NCI-H128 (cell line): Measurements from ENCODE around the gene BBS12.

Experiments
- DNase-seq: peaks from one replicate; lab custom pipeline; 2025; ENCODE audit not compliant: unreplicated experiment; lab: John Stamatoyannopoulos, UW

The BBS12 gene

DNA sequence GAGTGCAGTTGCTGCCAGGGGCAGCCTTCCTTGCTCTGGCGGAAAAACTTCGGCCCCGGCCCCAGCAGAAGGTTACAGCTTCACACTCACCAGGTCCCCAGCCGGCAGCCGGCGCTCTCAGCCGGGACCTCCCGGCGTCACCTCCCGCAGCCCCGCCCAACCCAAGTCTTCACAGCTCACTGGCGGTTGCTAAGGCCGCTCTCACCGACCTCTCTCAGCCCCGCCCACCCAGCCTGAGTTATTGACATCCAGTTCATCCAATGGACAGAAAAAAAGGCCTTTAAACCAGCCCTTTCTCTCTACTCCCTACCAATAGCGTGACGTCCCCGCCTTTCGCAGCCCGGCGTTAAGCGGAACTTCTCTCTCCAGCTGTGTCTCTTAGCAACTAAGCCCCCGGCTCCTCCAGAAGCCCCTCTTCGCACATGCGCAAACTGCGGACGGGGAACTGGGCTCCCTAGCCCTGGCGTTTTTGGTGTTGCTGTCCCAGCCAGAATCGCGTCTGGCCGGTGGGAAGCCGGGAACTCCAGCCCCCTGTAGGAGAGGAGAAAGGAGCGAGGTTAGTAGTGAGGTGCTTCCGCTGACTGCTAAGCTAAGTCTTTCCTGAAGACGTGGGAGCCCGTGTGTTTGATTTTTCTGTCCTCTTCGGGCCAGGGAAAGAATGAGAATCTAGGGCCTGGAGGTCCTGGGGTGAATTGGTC, at the start of gene BBS12:
Gene BBS12, plus strand, starts transcription at position 376 of the 698 bp plus-strand sequence. CDS start 9,189 bp downstream, outside the sequence.
- DNase-seq = peak; percentile 92

DNA sequence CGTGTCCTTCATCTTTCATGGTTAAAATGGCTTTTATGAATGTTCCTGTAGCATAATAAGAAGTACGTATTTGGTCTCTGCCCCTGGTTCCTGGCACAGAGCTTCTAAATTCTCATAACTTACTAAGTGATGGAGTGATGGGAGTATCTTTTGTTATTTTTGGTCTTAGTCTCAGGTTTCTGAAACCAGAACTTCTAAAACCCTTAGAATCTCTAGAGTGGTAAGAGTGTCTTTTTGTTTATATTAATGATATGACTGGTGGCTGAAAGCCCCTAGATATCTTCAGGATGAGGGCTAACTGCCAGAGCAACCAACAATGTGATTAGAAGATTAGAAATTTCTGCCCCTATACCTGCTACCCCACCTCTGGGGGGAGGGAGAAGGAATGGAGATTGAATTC, 45.8 kb upstream of the BBS12 start:
- DNase-seq = no peak

DNA sequence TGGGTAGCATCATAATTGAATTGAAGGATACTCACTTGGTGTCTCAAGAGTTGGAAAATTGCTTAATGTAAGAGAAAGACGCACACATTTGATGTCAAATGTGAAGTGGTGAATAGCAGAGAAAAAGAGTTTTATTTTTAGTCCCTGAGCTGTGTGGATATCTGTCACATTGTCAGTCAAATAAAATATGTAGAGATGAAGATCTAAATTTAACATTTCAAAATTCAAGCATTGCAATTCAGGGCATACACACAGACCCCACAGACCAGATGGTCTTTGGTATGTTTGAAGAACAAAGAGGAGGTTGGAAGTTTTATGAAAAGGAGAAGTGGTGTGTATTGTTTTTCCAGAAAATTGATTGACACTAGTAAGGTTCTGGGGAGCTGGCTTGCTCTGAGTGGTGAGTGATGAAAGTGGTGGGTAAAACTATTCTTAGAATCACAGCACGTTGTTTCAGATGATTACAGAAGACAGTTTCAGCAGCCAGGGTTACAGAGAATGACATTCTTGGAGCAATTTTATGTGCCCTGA, 44.9 kb upstream of the BBS12 start:
- no peak for DNase-seq

DNA sequence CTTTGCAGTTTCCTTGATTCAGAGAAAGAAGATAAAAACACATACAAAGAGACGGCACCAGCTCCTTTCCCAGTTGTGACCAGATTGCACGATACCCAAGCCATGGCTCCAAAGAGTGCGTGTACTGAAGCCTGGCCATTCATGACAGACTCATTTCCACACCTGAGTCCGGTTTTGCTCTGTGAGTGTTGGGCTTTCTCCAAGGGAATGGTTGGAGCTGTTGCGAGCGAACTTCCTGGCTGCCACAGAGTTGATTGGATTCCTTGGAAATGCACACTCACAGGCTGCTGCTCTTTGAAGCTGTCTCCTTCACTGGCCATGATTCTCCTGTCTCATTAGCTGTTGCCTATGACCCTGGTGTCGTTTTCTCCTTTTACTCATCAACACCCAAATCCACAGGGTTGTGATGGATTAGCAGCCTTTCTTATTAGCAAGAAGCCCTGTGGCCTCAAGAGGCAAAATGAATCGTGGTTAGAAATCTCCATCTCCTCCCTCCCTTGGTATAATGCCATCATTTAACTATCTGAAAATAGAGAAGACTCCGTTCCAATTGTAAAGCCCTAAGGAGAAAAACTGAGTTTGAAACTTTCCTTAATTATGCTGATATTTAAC, 43.9 kb upstream of the BBS12 start:
- DNase-seq = no peak

DNA sequence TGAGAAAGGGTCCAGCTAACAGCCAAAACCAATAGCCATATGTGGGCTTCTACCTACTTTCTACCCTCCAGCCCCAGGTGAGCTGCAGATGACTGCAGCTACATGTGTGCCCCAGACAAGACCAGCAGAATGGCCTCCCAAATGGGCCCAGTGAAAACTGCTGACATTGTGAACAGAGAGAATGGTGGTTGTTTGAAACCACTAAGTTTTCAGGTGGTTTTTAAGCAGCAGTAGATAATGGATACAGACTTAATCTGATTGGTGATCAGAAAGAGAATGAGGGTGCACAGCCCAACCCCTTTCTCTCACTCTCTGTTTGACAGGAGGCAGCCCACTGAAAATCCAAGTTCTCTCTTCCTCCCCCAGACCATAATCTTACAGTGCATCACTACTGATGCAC, 42.5 kb upstream of the BBS12 start:
- DNase-seq = no peak

DNA sequence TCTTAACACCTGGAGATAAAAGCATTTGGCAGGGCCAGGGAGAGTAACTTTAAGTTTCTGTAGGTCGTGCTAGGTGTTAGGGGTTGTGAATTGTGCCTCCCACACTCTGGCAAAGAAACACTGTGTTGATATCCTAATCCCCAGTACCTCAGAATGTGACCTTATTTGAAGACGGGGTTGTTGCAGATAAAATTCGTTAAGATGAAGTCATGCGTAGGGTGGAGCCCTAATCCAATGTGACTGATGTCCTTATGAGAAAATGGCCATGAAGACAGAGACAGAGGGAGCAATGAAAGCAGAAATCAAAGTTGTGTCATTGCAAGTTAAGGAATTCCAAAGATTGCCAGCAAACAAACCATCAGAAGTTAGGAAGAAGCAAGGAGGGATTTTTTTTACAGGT, 40.5 kb upstream of the BBS12 start:
- DNase-seq = no peak

DNA sequence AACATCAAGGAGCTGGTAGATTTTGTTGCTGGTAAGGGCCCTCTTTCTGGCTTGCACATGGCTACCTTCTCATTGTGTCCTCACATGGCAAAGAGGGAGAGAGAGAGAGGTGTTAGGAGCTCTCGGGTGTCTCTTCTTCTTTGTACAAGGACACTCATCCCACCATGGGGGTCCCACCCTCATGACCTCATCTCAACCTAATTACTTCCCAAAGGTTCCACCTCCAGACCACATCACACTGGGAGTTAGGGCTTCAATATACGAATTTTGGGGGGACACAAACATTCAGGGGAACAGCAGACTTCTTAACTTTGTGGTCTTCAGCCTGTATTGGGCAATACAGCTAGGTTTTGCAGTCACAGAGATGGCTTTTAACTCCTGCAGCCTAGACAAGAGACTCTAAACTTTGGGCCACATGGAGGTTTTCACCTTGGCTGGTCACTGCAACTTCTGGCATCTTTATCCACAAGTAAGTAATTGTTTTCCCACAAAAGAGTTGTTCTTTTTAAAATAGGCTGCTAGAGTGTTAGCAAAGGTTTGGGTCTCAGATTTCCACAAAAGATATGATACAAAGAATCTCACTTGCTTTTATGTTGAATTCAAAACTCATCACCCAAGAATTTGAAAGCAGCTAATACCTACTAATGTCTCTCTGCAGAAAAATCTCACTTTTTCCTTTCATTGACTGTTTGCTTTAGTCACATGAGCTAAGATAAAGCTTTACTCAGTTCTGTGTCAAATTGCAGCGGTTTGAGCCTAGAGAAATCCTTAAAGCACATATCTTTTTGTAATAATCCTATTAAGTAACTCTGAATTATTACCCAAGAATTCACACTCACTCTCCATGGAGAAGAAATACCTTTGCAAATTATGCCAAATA, 39.6 kb upstream of the BBS12 start:
- no peak for DNase-seq

DNA sequence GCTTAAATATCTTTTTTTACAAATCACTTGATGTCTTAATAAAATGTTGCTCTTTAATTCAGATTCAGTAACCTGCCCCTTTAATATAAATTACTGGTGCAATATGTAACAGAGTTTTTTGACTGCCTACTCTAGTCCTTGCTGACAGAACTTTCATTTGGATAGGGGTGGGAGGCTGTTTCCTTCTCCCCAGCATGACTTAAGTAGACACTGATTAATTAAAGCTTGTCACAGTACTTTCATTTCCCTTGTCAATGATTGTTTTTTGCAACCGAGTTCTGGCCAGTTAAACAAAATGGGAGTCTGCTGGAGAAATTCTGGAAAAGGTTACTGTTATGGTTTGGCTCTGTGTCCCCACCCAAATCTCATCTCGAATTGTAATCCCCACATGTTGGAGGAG, 37.3 kb upstream of the BBS12 start:
- no peak for DNase-seq

DNA sequence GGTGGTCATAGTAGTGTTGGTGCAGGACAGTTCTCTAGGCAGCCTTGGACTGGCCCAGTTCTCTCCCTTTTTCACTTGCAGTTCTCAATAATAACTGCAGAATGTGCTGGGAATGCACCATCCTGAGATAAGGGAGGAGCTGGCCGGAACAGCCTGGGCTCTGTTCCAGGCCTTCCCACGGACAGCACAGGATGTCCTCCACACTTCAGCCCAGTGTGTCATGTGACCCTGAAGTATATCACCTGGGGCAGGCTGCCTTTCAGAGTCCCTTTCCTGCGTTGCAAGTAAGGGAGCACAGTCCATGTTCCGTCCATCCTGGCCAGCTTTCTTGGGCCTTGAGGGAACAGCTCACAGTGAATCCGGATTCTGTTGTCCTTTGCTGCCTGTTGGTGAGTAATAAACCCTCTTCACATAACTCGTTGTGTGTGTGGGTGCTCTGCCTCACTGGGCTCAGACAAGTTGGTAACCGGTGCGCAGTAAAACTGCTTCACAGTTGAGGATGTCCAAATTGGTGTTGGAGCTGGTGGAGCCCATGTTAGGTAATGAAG, 32.3 kb upstream of the BBS12 start:
- DNase-seq = no peak

DNA sequence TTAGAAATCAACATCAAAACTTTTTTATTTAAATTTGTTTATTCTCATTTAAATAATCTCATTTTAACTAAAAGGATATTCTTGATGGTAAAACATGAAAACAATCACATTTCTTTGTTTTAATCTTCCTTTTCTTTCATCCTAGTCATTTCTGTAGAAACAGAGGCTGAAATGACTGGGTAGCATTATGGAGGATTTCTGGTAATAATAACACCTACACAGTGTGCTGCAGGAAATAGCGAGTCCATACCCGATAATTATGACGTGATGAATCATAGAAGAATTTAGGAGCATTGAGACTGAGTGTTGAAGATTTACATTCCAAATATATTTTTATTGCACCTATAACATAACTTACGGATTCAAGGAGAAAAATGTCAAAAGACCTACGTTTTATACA, 31.4 kb upstream of the BBS12 start:
- no peak for DNase-seq

DNA sequence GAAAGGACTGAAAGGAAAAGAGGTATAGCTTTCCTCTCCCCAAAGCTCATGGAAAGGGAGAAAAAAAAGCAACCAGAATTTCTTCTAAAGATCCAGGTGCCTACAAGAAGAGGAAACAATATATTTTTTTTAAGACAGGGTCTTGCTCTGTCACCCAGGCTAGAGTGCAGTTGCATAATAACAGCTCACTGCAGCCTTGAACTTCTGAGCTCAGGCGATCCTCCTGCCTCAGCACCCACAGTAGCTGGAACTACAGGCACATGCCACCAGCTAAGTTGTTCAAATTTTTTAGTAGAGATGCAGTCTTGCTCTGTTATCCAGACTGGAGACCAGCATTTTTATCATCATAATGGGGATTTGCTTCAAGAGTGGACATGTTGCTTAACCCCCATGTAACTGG, 30.5 kb upstream of the BBS12 start:
- DNase-seq = no peak

DNA sequence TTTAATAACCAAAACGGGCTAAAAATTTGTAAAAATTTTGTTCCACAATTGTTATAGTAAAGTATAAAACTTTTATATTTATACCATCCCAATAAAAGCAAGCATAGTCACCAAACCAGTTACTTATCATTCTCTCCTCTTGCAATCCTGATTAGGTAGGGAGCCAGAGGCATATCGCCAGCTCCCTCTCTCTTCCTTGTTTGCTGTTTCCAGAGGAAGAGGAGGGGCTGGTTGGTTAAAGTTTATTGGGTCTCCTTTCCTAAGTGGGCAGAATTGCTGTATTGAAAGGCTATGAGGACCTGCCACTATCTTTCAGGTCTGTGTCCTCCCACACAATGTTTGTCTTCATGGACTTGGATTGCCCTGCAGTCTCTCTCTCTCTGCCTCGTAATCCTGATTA, 29.6 kb upstream of the BBS12 start:
- DNase-seq = no peak

DNA sequence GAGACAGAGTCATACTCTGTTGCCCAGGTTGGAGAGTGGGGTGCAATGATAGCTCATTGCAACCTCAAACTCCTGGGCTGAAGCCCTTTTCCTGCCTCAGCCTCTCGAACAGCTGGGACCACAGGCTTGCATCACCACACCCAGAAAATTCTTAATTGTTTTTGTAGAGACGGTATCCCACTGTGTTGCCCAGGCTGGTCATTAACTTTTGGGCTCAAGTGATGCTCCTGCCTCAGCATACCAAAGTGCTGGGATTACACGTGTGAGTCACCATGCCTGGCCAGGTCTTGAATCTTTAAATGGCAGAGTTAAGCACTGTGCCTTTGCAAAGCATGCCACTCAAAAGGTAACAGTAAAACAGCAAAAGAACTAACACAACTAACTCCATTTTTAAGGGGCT, 28.6 kb upstream of the BBS12 start:
- DNase-seq = no peak

DNA sequence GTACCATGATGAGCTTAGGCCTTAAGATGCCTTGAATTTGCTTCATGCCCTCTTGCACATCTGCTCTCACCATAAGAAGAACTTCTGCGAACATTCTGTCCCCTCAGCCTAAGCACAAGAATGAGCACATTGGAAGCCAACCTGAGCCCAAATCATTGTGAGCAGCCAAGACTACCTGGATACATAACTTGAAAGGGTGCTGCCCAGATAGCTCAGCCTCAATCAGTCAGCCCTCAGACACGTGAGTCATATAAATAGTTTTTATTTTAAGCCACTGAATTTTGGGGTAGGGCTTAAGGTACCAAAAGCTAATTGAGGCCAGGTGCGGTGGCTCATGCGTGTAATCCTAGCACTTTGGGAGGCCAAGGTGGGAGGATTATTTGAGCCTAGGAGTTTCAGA, 27.5 kb upstream of the BBS12 start:
- no peak for DNase-seq

DNA sequence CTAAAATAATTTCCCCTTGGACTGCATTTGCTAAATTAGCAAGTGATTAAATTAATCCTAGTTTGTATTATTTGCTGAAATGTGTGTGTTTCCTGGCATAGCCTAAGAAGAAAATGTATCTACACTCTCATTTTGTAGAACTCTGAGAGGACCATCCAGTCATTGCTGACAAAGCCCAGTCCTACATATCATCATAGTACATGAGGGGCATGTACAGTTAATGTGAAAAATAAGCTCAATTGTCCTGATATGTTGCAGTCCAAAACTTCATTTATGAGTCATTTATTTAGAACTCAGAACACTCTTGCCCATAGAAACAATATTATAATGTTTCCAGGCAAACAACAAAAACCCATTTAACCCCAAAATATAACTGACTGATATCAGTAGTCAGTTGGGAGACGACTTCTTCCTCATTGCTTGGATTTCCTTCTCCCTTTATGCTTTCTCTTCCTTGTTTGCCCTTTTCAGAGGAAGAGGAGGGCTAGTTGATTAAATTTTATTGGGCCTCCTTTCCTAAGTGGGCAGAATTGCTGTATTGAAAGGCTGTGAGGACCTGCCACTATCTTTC, 26.9 kb upstream of the BBS12 start:
- DNase-seq = no peak

DNA sequence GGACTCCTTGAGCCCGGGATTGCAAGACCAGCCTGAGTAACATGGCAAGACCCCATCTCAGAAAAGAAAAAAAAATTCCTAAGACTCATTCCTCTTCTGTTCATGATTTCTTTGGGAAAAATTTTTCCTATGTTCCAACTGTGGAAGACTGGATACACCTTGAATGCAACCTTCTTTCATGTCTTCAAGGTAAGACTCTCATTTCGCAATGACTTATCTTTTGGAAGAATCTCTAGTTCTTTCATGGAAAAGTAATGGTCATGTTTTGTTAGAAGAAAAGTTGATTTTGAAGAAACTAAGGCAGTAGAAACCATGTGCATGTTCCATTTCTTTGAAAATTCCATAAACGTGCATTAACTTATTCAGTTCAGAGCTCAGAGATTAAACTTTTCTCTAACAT, 26.0 kb upstream of the BBS12 start:
- no peak for DNase-seq

DNA sequence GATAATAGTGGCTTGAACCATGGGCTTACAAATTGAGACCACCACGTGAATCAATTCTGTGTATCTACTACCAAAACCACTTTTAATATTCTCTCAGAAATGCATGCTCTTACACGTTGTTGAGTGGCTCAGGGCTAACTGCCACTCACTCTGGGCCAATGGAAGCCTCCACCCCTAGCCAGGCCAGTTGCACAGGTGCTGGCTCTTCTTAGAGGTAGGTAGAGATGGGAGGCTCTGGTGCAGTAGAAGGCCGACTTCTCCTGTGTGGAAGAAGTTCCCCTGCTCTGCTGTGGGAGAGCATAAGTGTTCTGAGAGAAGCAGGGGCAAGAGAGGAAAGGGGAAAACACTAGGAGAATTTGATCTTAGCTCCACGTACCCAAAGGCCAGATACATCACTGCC, 25.0 kb upstream of the BBS12 start:
- DNase-seq = no peak

DNA sequence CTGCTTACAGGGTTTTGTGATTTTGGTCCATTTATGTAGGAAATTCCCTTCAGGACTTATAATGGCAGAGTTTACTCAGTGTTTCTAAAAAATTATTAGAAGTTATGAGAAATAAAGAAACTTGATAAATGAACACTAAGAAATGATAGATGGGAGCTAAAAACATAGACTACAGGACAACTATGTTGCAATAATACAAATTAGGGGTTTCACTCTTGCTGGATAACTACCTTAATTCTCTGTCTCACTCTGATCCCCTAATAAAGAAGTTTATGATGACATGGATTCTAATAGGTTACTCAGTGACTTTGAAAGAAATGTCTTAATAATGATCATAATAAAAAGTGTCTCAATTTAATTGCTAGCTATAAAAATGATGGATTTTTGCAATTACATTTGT, 23.3 kb upstream of the BBS12 start:
- DNase-seq = no peak

DNA sequence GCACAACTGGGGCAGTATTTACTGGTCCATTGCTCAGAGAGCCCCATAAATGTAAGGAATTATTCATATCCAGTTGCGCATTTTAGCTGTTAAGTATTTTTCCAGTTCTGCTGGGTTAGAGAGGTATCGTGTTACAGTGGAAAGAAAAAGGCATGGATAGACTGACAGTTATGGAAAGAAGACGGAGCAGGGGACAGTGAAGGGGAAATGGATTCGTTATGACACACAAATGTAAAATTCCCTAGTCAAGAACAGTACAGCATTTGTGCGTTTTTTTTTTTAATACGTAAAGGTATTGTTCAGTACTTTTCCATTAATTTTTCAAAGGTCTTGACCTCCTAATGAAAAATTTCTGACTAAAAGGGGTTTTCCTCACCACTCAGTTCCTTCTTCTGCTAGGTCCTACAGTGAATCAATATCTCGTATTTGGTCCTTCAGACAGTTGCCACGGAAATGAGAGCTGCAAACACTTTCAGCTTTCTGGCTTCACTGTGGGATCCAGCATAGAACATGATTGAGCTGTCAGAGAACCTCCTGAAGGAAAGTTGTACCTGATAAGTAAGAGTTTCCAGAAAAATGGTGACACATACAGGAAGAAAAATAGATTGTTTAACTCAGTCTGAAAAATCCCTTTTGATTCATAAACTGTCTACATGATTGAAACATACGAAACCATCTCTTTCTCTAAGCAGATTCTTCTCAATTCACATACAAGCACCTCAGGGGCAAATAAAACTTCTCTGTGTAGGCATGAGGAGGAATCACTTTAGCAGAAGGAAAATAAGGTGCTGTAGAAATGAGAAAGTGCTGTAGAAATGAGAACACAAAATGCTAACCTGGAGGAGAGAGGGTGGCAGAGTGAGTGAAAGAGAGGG, 21.8 kb upstream of the BBS12 start:
- no peak for DNase-seq

DNA sequence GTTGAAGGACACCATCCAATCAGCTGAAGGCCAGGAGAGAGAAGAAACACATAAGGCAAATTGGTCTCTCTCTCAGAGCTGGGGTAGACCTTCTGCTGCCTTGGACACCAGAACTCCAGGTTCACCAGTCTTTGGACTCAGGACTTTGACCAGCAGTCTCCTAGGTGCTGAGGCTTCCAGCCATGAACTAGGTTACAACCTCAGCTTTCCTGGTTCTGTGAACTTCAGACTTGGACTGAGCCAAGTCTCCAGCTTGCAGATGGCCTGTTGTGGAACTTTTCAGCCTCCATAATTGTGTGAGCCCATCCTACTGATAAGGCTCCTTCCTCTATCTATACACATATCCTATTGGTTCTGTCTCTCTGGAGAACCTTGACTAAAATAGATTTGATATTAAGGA, 20.6 kb upstream of the BBS12 start:
- no peak for DNase-seq
